Erythroblast (primary cell): Measurements from ENCODE around the gene CTSZ.
"Not testable (repeated sequence)": the region's sequence is repeated elsewhere in the genome, so short reads cannot be mapped to it uniquely, and the experiment has no call there.

Source experiments
- DNase-seq, 2 experiments: peaks; one replicate each; lab custom pipeline; 2025; lab: John Stamatoyannopoulos, UW
- GATA1 ChIP-seq: IDR thresholded peaks from 2 replicates; pipeline ENCODE4 v1.6.1; 2011; ENCODE audit warnings: low read depth, mild to moderate bottlenecking, control low read depth, low read length, moderate library complexity
- POLR2A ChIP-seq: IDR thresholded peaks from 2 replicates; pipeline ENCODE4 v1.6.1; 2011; ENCODE audit warnings: mild to moderate bottlenecking, low read length

Gene CTSZ

GRCh38 chr20:58980711-58981627 is 26.1 kb downstream of the CTSZ start, which contains the start of gene NELFCD:
Gene NELFCD (plus strand): TSS chr20:58981256. CDS start chr20:58981310, 54 bp downstream.
- peak; percentile 88 to 95 for DNase-seq
- TF ChIP-seq POLR2A, result peak; percentile 48
- TF ChIP-seq GATA1, result no peak

- no peak for DNase-seq
- TF ChIP-seq POLR2A (no peak), GATA1 (no peak)
These were observed 28.5 kb downstream of the CTSZ start for GRCh38 chr20:58978351-58979190.

DNA sequence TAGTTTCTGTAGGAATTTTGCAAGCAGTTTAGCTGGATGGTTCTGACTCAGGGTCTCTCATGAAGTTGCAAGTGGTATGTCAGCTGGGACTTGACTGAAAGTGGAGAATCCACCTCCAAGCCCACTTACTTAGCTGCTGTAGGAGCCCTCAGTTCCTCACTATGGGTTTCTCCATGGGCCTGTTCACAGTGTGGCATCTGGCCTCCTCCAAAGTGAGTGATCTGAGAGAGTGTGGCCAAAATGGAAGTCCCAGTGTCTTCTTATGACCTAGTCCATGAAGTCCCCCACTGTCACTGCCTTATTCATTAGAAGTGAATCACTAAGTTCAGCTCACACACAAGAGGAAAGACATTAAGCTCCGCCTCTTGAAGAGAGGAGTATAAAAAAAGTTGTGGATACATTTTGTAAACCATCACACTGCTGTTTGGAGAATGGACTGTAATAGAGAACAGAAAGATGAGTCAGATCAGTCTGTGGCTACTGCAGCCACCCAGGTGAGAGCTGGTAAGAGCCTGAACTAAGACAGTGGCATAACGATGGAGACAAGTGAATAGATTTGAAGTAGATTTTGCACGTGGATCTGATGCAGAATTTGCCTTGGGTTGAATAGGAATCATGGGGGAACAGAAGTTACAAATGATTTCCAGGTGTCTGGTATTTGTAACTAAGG is 30.9 kb downstream of the CTSZ start:
- TF ChIP-seq GATA1 (no peak), POLR2A (no peak)
- no peak for DNase-seq

- TF ChIP-seq POLR2A, result no peak
- TF ChIP-seq GATA1, result no peak
- DNase-seq, result no peak
These were observed 31.7 kb downstream of the CTSZ start for GRCh38 chr20:58975353-58975752.

DNA sequence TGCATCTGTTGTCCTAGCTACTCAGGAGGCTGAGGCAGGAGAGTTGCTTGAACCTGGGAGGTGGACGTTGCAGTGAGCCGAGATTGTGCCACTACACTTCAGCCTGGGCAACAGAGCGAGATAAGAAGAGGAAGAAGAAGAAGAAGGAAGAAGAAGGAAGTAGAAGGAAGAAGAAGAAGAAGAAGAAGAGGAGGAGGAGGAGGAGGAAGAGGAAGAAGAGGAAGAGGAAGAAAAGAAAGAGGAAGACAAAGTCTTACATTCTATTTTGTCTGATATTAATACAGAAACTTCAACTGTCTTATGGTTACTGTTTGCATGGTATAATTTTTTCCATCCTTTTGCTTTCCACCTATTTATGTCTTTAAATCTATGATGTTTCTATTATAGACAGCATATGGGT is 33.2 kb downstream of the CTSZ start:
- TF ChIP-seq GATA1, result no peak
- TF ChIP-seq POLR2A, result no peak
- DNase-seq, result no peak

GRCh38 chr20:58973179-58973578 is 33.9 kb downstream of the CTSZ start:
- no peak for DNase-seq
- no peak for TF ChIP-seq GATA1
- TF ChIP-seq POLR2A, result no peak

DNA sequence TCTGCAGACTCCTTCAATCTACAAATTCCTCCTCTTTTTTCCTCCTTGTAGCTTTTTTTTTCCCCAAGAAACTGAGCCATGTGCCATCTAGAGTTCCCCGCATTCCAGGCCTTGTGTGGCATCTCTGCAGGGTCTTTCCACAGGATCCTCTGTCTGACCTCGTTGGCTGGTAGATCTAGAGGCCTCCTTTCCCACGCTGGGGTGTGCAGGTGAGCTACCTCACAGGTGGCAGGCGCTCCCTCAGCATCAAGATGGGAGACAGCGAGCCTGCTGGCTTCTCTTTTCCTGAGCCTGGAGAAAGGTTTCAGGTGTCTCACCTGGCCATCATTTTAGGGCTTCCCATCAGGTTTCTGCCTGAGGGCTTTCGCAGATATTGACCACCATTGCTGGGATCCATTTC is 35.6 kb downstream of the CTSZ start:
- DNase-seq, result no peak
- TF ChIP-seq POLR2A (no peak), GATA1 (no peak)

- DNase-seq, result no peak
- TF ChIP-seq GATA1, result no peak
- TF ChIP-seq POLR2A, result no peak
These were observed 36.9 kb downstream of the CTSZ start for GRCh38 chr20:58970146-58970545.

DNA sequence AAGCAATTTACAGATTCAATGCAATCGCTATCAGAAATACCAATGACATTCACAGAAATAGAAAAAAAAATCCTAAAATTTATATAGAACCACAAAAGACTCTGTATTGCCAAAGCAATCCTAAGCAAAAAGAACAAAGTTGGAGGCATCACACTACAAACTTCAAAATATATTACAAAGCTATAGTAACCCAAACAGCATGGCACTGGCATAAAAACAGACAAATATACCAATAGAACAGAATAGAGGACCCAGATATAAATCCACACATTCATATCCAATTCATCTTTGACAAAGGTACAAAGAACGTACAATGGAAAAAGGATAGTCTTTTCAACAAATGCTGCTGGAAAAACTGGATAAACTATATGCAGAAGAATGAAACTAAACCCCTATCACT is 37.6 kb downstream of the CTSZ start:
- TF ChIP-seq POLR2A, result no peak
- no peak for TF ChIP-seq GATA1
- DNase-seq, result no peak

- no peak for DNase-seq
- TF ChIP-seq GATA1 (no peak), POLR2A (no peak)
These were observed 39.2 kb downstream of the CTSZ start for GRCh38 chr20:58967652-58968429.

GRCh38 chr20:58965270-58966064 is 41.6 kb downstream of the CTSZ start:
- no peak for TF ChIP-seq GATA1
- no peak for TF ChIP-seq POLR2A
- DNase-seq, result no peak

DNA sequence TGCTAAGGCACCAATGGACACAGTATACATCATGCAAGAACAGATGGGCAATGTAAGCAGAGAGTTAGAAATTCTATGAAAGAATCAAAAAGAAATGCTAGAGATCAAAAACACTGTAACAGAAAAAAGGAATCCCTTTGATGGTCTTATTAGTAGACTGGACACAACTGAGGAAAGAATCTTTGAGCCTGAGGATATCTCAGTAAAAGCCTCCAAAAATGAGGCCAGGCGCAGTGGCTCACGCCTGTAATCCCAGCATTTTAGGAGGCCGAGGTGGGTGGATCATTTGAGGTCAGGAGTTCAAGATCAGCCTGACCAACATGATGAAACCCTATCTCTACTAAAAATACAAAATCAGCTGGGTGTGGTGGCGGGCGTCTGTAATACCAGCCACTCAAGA is 43.1 kb downstream of the CTSZ start:
- DNase-seq, result not testable (repeated sequence)
